ENCODE results near the gene PITPNC1. TPM values are rescaled to one million over a fixed set of nuclear protein-coding genes. Genes with fewer than 3 reads are reported as not detected.

PITPNC1 gene
- total RNA-seq, 4 donors from 2014 or later: 9.1 to 15.1 (median 13.3) TPM

DNA sequence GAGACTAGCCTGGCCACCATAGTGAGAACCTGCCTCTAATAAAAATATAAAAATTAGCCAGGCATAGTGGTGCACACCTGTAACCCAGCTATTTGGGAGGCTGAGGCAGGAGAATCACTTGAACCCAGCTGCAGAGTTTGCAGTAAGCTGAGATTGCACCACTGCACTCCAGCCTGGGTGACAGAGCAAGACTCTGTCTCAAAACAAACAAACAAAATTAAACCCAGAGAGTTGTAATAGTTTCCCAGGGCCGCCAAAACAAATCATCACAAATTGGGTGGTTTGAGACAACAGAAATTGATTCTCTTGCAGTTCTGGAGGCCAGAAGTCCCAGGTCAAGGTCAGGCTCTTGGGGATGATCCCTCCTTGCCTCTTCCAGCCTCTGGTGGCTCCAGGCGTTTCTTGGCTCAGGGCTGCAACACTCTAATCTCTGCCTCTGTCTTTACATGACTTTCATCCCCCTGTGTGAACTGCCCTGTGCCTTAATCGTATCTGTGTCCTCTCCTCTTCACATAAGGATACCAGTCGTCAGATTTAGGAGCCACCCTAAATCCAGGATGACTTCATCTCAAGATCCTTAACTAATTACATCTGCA lies 240.3 kb downstream of the PITPNC1 start:
- H3K9me3 ChIP-seq: no peaks in the 10 kb centered on the region
- no peak for TF ChIP-seq POLR2A (IDR thresholded peaks at IDR 0.05)
- TF ChIP-seq, protein P1, sequence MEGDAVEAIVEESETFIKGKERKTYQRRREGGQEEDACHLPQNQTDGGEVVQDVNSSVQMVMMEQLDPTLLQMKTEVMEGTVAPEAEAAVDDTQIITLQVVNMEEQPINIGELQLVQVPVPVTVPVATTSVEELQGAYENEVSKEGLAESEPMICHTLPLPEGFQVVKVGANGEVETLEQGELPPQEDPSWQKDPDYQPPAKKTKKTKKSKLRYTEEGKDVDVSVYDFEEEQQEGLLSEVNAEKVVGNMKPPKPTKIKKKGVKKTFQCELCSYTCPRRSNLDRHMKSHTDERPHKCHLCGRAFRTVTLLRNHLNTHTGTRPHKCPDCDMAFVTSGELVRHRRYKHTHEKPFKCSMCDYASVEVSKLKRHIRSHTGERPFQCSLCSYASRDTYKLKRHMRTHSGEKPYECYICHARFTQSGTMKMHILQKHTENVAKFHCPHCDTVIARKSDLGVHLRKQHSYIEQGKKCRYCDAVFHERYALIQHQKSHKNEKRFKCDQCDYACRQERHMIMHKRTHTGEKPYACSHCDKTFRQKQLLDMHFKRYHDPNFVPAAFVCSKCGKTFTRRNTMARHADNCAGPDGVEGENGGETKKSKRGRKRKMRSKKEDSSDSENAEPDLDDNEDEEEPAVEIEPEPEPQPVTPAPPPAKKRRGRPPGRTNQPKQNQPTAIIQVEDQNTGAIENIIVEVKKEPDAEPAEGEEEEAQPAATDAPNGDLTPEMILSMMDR (IDR thresholded peaks at IDR 0.05): no peak
- WGBS, 2 donors: 73 to 81% methylated on average over 4 of the region's 4 CpGs
- H3K36me3 ChIP-seq: no peaks in the 10 kb centered on the region
- DNase-seq: no peak
- H3K4me3 ChIP-seq: no peak overlapping the region
- no peak overlapping the region for H3K27ac ChIP-seq
- no peaks in the 10 kb centered on the region for H3K27me3 ChIP-seq
- intact Hi-C loops (cut with DNase I): no loop called here
- H3K4me1 ChIP-seq: peaks cover 4 to 36% (median 13%) of the 10 kb centered on the region in 3 donors

DNA sequence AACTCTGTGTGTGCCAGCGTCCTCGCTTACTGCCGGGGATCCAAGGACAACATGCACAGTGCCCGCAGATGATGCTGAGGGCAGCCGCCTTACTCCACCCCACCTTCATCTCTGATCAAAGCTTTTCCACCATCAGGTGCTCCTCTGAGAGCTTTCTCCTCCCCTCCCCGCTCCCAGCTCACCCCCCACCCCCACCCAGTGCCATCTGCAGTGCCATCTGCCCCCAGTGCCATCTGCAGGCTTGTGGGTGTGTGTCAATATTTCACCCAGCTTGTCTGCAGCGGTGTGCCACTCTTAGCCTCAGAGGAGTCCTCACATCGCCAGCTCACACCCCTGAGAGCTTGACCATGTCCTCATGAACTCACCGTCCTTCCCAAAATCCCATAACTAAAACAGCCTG lies 242.5 kb downstream of the PITPNC1 start:
- DNase-seq: no peak
- TF ChIP-seq, protein P1 (IDR thresholded peaks at IDR 0.05): no peak
- no peak for TF ChIP-seq POLR2A (IDR thresholded peaks at IDR 0.05)
- Histone ChIP-seq H3K27me3 (no peaks in the 10 kb centered on the region), H3K9me3 (no peaks in the 10 kb centered on the region), H3K4me3 (no peak overlapping the region), H3K36me3 (no peaks in the 10 kb centered on the region), H3K4me1 (peaks cover 4 to 42% (median 16%) of the 10 kb centered on the region in 3 donors), H3K27ac (no peak overlapping the region)
- WGBS, 2 donors: 92% methylated on average over 8 to 9 of the region's 9 CpGs
- intact Hi-C loops (cut with DNase I): no loop called here

DNA sequence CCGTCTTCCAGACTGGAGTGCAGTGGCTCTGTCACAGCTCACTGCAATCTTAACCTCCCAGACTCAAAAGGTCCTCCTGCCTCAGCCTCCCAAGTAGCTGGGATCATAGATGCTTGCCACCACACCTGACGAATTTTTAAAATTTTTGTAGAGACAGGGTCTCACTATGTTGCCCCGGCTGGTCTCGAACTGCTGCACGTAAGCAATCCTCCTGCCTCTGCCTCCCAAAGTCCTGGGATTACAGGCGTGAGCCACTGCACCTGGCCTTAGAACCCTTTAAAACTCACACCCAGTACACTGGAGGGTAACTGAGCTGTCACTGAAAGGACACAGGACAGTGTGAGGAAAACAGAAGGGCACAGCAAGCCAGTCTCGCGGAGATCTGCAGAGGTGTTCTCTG lies 243.0 kb downstream of the PITPNC1 start:
- TF ChIP-seq, protein P1 (IDR thresholded peaks at IDR 0.05): no peak
- H3K36me3 ChIP-seq: no peaks in the 10 kb centered on the region
- no peak overlapping the region for H3K4me3 ChIP-seq
- H3K4me1 ChIP-seq: peaks cover 2 to 37% (median 12%) of the 10 kb centered on the region in 3 donors
- DNase-seq: no peak
- 89 to 93% methylated on average over 5 to 8 of the region's 8 CpGs for WGBS, 2 donors
- no peaks in the 10 kb centered on the region for H3K27me3 ChIP-seq
- intact Hi-C loops (cut with DNase I): no loop called here
- no peaks in the 10 kb centered on the region for H3K9me3 ChIP-seq
- no peak overlapping the region for H3K27ac ChIP-seq

DNA sequence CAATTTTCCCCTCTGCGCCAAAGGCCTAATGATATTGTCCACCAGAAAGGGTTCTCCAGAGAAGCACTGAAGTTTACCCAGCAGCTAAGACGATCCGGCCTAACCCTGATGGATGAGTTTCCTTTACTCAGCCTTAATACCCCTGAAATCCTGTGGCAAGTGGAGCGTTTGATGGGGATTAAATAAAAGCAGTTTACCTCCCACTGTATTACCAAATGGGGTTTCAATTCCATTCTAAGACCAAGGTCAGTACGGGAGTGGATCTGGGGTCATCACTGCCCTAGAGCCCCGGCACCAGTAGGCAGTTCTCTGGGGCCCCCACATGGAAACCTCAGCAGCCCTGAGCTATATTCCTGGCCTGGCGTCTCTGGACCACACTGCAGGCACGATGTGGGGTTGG lies 243.6 kb downstream of the PITPNC1 start:
- Histone ChIP-seq H3K4me3 (no peak overlapping the region), H3K4me1 (peaks cover 0 to 32% (median 6%) of the 10 kb centered on the region in 3 donors), H3K9me3 (no peaks in the 10 kb centered on the region), H3K27ac (no peak overlapping the region), H3K36me3 (no peaks in the 10 kb centered on the region), H3K27me3 (no peaks in the 10 kb centered on the region)
- no peak for DNase-seq
- 78 to 82% methylated on average over 7 of the region's 8 CpGs for WGBS, 2 donors
- no peak for TF ChIP-seq POLR2A (IDR thresholded peaks at IDR 0.05)
- intact Hi-C loops (cut with DNase I): no loop called here

DNA sequence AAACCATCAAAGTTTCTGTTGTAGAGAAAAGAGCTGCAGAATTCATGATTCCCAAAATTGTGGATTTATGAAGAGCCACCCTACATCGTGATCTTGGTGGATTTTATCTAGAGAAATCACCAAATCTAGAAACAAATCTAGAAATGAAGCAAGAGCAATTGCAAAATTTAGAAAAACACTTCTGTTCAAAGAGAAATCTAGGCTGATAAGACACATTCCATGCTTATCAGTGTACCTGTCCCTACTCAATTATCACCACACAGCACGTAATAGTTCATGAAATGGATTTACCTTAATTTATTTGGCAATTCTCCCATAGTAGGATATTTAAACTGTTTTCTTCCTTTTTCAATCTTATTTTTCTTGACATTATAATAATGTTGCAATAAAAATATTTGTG lies 246.7 kb downstream of the PITPNC1 start:
- 67 to 81% methylated on average over 2 of the region's 2 CpGs for WGBS, 2 donors
- Histone ChIP-seq H3K36me3 (no peaks in the 10 kb centered on the region), H3K4me3 (no peak overlapping the region), H3K27me3 (no peaks in the 10 kb centered on the region), H3K9me3 (no peaks in the 10 kb centered on the region), H3K27ac (no peak overlapping the region), H3K4me1 (peaks cover 0 to 26% (median 3%) of the 10 kb centered on the region in 3 donors)
- no peak for DNase-seq
- intact Hi-C loops (cut with DNase I): no loop called here
- TF ChIP-seq, protein P1 (IDR thresholded peaks at IDR 0.05): no peak

All from esophagus squamous epithelium (tissue), 5 donors.